Kasumi-1 (cell line): ENCODE results near the gene BSDC1.
"Not testable (repeated sequence)": the region's sequence is repeated elsewhere in the genome, so short reads cannot be mapped to it uniquely, and the experiment has no call there.

Experiments
- DNase-seq, 2 experiments: peaks; one replicate each; lab custom pipeline; 2025; lab: John Stamatoyannopoulos, UW

BSDC1 gene, protein sequence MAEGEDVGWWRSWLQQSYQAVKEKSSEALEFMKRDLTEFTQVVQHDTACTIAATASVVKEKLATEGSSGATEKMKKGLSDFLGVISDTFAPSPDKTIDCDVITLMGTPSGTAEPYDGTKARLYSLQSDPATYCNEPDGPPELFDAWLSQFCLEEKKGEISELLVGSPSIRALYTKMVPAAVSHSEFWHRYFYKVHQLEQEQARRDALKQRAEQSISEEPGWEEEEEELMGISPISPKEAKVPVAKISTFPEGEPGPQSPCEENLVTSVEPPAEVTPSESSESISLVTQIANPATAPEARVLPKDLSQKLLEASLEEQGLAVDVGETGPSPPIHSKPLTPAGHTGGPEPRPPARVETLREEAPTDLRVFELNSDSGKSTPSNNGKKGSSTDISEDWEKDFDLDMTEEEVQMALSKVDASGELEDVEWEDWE

DNA sequence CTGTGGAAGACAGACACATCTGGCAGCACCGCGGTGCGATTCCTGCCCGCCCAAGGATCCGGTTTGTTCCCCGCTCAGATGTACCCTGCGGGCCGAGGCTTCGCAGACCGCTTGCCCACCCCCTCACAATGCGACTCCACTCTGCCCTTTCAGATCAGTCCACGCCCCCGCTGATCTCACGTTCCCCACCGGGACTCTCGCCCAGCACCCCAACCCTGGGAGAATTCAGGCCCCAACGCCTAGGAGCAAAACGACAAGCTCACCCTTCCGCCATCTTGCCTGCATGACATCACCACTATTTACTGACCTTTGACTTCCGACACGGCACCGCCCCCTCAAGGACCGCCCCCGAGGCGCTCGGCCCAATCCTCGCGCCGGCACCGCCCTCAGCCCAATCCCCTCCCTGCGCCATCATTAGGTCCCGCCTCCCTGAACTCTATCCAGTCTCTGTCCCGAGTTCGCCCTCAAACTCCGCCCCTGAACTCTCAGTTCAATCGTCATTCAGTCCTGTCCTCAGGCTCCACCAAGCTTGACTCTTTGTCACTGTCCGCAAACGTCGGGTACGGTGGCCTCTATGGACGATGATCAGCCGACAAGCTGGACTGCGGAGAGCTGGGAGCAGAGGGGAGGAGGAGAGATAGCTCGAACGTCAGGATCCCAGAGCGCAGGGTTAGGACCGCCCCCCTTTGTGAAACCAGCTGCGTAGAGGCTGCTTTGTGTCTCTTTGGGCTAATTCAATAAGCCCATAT is at the start of gene BSDC1:
Gene BSDC1 (minus strand): TSS at position 301 of the 749 bp plus-strand sequence. CDS start 27 bp downstream, at position 274.
- DNase-seq, result peak; percentile 99

DNA sequence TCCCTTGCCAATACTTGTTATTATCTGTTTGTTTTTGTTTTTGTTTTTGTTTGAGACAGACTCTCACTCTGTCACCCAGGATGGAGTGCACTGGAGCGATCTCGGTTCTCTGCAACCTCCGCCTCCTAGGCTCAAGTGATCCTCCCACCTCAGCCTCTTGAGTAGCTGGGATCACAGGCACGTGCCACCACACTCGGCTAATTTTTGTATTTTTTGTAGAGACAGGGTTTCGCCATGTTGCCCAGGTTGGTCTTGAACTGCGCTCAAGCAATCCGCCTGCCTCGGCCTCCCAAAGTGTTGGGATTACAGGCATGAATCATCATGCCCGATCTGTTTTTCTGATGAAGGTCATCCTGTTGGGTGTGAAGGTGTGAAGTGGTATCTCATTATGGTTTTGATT is 47.2 kb upstream of the BSDC1 start:
- not testable (repeated sequence) for DNase-seq

DNA sequence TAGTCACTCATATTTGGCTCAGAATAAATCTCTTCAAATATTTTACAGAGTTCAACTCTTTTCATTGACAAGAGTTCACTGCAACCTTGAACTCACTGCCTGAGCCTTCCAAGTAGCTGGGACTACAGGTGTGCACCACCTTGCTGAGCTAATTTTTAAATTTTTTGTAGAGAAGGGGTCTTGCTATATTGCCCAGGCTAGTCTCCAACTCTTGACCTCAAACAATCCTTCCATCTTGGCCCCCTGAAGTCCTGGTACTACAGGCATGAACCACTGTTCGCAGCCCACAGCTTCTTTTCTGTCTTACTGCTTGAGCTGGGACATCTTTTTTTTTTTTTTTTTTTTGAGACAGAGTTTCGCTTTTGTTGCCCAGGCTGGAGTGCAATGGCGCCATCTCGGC is 44.5 kb upstream of the BSDC1 start:
- DNase-seq, result not testable (repeated sequence)

DNA sequence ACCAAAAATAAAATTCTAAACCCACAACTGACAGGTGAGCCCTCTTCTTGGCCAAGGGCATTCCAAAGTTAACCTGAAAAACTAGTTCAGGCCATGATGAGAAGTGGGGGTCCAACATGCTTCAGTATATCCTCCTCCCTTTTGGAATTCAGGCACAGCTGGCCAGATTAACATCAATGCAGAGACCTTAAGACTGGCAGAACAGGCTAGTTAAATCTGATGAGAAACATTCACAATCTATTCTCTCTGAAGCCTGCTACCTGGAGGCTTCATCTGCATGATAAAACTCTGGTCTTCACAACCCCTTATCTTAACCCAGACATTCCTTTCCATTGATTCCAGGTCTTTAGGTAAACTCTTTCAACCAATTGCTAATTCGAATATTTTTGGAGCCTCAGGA is 43.9 kb upstream of the BSDC1 start:
- DNase-seq, result no peak

DNA sequence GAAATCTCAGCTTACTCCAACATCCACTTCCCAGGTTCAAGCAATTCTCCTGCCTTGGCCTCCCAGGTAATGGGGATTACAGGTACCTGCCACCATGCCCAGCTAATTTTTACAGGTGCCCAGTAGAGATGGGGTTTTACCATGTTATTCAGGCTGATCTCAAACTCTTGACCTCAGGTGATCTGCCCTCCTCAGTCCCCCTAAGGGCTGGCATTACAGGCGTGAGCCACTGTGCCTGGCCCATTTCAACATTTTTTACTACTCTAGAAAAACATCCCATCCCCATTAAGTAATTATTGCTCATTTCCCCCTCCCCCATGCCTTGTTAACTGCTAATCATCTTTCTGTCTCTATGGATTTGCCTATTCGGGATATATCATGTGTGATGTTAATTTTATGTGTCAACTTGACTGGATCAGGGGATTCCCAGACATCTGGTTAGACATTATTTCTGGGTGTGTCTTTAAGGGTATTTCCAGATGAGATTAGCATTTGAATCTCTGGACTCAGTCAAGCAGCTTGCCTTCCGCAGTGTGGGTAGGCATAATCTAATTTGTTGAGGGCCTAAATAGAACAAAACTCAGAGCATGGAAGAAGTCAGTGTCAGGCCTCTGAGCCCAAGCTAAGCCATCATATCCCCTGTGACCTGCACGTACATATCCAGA is 37.6 kb upstream of the BSDC1 start:
- DNase-seq, result no peak

DNA sequence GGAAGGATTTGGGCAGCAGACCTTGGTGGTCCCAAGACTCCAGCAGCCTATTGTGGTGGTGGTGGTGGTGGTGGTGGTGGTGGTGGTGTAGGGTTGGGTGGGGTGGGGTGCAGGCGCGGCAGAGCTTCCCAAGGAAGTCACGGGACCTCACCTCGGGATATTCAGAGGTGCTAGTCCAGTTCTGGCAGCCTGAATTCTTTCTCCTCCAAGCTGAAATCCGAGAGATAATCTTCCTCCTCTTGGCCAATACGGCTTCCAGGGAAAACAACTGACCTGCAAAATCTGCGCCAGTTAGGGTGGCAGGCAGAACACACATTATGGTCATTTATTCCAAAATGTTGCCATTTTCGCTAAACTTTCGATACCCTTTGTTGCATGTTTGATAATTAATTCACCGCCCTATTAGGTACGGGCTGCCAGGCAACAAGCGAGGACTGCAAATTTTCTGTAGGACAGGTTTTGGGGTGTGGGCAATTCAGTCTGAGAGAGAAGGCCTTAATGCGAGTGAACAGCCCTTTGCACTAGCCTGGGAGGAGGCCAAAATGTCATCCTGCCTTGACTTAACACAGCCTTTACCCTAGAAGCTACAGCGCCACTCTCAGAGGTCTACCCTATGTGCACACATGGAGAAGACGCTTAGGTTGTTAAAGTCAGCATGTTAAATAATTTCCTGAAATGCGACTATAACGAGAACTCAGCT is 33.2 kb upstream of the BSDC1 start:
- no peak for DNase-seq

DNA sequence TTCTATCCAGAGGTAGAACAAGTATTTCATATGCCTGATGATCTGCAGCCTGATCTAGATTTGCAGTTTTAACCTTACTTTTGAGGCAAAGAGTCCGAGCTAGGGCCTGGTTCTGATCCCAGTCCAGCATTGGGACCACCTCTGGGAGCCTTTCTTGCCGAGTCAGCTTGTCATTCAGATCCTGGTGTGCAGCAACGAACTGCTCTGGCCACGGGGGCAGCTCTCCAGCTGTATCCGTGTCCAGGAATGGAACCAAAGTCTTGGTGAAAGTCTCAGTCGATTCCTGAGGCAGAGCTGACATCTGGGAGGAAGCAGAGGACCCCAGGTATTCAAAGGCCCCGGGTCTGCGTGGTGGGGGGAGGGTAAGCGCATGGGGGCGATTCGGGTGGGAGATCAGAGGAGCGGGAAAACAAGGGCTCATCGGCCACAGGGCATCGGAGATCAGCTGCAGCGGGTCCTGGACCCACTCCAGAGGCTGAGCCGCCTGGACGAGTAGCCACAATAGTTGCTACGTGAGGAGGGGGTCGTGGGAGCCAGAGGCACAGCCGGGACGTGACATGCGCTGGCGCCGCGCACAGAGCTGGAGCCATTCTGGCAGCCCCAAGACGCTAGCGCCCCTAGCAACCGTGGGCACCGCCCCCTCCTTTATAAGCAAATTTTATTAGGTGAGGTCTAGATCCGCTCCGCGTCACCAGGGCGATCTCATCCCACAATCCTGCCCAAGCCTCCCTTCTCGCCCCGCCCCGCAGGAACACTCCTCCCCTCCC is 32.4 kb upstream of the BSDC1 start:
- no peak for DNase-seq

DNA sequence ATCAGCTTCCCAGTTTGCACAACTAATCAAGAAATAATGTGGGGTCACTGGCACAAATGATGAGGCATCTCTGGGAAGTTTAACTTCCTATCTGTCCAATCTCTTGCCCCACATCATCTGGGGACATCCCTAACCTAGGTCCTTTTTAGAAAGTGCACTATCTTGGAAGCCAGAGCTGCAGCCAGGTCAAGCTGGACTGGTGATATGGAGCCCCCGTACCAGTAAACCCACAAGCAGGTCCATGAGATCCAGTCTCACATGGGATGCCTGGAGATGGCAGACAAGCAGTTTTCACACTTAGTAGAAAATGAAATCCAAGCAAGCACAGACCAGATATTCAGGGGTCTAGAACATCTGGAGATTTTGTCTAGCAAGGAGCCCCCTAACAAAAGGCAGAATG is 27.5 kb upstream of the BSDC1 start:
- no peak for DNase-seq

DNA sequence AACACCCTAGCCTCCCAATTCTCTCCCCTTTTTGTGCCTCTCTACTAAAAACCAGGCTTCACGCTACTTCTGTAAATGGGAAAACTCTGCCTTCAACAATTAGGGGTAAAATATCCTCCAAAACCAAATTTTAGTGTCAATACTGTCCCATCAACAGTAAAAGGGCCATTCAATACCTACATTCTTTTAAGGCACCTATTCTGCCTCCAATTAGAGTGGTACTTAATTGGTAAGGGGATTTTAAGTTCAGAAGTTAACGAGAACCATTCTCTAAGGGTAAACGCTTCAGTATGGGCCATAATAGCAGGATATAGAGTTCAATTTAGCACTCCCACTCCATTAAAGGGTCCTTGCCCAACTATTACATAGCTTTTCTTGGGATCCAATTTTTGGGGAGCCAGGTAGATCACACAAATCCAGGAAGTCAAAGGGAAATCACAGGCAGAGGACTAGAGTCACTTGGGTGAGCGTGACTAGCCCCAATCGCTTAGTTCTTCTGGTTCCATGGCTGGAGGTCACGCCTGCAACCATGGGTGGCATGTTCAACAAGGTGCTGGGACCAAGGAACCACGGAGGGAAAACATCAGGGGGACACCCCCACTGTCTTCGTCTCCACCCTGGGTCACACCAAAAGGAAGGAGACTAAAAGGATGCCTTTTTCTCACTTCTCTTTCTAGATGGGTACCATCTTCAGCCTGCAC is 20.1 kb upstream of the BSDC1 start:
- no peak for DNase-seq

DNA sequence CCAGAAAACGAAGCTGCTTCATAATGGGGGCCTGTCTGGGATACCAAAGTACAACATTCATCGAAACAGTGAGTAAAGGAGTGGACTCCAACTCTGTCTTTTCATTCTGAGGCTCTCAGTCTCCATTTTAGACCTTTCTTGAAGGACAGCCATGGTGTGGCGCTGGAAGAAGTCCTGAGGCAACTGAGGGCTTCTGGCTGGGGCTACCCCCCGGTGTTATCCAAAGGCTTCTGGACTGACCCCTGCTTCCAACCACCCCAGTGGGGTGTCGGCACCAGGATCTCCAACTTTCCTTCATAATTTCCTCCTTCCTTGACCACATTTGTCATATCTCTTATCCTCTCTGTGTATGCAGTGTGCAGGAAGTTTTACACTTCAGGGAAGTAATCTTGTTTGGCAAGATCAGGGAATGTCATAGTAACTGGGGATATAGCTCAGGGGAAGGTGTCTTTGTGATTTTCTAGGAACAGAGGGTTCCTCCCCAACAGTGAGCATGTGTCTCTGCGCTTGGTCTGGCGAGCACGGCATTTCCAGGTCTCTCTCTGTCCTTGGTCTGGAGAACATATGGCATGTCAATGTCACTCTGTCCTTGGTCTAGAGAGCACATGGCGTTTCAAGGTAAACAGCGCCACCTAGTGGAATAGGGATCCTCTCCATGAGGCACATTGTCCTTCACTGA is 19.4 kb upstream of the BSDC1 start:
- DNase-seq, result peak; percentile 74 to 84

DNA sequence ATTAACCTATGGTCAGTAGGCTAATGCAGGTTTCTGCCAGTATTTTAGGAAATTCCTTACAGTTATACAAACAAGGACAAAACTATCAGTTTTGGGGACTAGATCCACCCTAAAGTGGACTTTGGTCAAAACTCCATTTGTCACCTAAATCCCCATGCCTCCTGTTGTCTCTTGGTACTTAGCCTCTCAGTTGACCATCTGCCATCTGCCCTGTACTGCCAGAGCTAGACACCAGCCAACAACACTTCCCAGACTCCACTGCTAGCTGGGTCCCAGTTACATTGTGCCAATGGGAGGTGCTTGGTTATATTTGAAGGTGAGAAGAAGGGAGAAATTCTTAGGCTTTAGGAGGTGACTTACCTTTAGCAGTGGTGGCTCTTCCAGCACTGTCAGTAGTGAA is 17.0 kb upstream of the BSDC1 start:
- DNase-seq, result no peak

DNA sequence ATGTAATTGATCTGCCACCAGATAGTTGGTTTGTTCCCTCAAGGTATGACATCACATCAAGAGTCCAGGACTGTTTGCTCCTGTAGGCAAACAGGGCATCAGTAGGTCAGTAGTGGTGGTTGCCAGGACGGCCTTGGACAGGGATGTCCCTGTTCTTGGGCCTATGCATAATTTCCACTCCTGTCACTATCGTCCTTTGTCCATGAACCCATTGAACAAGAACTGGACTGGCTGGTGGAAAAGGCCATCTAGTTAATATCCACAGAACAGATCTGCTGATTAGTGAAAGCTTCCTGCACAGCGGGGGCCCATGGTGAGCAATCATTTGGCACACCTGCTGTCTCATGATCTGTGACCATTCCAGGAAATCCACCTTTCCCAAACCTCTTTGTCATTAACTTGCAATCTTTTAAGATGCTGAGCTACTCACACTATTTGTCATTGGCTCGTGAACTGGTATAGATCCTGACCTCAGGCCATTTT is 12.4 kb upstream of the BSDC1 start:
- no peak for DNase-seq

DNA sequence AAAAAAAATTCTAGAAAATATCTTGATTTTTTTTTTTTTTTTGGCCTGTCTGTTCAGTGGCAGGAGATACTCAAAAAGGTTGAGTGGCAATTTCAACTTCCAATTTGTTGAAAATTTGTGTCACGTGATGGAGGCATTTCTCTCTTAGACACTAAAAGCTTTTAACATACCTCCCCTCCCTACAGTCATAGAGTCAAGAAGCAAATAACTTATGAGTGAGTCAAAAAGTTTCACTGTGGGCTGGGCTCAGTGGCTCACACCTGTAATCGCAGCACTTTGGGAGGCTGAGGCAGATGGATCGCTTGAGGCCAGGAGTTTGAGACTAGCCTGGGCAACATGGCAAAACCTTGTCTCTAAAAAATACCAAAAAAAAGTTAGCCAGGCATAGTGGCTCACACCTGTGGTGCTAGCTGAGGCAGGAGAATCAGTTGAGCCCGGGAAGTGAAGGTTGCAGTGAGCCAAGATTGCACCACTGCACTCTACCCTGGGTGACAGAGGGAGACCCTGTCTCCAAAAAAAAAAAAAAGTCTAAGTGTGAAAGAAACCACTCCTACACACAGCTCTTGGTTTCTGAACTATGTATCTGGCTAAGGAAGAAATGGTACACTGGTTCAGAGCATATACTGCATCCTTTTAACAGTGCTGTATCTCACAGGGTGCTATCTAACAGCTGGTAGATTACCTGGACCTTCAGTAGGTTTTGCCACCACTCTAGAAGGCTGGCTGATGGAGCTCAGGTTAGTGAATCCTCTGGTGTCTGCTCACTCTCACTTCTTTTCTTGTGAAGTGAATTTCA is 11.6 kb upstream of the BSDC1 start:
- DNase-seq, result no peak

DNA sequence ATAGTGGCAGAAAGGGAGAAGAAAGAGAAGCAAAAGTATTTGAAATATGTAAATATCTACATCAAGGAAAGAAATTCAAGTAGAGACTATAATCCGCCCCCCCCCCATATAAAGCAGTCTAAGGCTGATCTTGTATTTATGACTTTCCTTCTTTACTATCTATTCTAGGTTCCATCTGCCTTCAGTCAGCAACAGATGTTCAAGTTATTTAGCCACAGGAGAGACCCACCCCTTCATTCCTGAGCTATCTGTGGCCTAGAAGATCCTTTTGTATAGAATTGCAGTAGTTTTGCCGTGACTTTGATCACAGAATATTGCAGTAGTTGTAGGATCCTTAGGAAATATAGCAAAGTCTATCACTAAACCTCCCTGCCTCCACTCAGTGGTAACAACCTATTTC is 10.7 kb upstream of the BSDC1 start:
- DNase-seq, result no peak

DNA sequence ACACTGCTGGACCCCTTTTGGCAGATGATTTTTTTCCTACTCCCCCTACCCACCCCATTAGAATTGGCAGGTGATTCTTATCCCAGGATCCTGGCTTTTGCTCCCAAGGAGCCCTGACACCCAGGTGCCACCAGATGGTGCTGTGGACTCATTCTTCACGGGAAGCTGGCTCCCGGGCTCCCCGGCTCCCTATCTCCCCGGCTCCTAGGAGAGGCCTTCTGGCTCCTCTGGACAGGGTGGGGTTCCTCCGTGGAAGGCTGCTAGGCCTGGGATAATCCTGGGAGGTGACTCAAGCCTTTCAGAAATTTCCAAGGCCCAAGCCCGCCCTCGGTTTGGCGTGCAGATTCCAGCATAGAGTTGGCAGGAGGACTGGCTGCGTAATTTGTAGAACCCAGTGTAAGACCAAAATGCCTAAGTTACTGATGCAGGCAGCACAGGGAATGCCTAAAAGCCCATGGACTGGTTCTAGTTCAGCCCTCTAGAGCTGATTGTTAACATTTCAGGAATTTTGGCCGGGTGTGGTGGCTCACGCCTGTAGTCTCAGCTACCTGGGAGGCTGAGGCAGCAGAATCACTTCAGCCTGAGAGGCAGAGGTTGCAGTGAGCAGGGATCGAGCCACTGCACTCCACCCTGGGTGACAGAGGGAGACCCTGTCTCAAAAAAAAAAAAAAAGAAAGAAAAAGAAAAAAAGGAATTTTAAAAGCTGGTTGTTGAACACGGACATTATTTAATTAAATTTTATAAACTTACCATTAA is 6.8 kb upstream of the BSDC1 start:
- DNase-seq, result peak; percentile 54 to 62

DNA sequence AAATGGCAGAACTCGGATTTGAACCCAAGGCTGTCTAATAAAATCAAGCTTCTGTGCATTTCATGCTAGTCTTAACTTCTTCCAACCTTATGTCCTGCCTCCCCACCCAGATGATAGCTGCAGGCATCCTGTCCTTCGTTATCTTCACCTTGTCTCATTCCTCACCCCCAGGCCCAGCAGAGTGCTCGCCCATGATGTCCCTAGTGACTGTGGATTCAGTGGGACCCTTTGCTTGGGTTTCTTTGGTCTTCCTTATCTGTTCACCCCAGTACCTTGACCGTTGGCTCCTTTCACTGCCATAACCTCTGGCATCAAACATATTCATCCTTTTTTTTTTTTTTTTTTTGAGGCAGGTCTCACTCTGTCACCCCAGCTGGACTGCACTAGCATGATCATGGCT is 5.6 kb upstream of the BSDC1 start:
- DNase-seq, result no peak

DNA sequence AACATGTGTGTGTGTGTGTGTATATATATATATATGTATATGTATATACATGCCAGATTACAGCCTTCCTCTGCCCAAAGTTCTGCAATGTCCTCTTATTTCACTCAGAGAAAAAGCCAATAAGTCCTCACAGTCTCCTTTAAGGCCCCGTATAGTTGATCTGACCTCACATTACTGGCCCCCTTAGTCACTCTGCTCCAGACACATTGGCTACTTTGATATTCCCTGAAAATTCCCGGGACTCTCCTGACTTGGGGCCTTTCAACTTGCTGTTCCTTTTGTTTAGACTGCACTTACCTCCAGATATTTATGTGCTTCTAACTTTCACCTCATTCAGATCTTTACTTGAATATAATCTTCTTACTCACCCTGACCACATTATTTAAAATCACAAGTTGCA is 4.2 kb upstream of the BSDC1 start:
- no peak for DNase-seq

DNA sequence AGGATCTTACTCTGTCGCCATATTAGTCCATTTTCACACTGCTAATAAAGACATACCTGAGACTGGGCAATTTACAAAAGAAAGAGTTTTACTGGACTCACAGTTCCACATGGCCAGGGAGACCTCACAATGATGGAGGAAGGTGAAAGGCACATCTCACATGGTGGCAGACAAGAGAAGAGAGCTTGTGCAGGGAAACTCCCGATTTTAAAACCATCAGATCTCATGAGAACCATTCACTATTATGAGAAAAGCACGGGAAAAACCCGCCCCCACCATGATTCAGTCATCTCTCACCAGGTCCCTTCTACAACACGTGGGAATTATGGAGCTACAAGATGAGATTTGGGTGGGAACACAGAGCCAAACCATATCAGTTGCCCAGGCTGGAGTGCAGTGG is 2.3 kb upstream of the BSDC1 start:
- not testable (repeated sequence) for DNase-seq
